Measurements from ENCODE around the gene DAW1. TPM values are rescaled to one million over a fixed set of nuclear protein-coding genes. Genes with fewer than 3 reads are reported as not detected.

The DAW1 gene
- total RNA-seq, 1 donor from 2014 or later = not detected

DNA sequence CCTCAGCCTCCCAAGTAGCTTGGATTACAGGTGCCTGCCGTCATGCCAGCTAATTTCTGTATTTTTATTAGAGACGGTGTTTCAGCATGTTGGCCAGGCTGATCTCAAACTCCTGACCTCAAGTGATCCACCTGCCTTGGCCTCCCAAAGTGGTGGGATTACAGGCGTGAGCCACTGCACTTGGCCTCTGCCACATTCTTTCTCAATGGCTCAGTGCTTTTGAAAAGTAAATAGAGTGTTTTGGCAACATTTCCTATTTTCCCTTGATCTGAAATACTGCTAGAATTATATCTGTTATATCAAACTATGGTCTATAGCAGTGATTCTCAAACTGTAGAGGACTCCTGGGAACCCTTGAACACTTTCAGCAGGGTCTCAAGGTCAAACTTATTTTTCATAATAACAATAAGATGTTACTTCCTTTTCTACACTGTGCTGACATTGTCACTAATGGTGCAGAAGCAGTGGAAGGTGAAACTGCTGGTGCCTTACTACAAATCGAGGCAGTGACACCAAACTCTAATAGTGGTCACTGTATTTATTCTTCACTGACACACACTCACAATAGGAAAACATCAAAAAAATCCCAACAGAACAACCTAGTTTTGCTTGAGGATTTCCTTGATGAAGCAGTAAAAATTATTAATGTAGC is 10.6 kb downstream of the DAW1 start:
- no peaks in the 10 kb centered on the region for H3K4me1 ChIP-seq
- H3K9me3 ChIP-seq = no peaks in the 10 kb centered on the region
- TF ChIP-seq CTCF (IDR thresholded peaks at IDR 0.05) = no peak
- intact Hi-C loops (cut with DNase I) = no loop called here
- no peak overlapping the region for H3K4me3 ChIP-seq
- ATAC-seq = peak; percentile 35
- no peak overlapping the region for H3K27ac ChIP-seq
- H3K27me3 ChIP-seq = no peaks in the 10 kb centered on the region
- no peaks in the 10 kb centered on the region for H3K36me3 ChIP-seq
- DNase-seq = no peak

DNA sequence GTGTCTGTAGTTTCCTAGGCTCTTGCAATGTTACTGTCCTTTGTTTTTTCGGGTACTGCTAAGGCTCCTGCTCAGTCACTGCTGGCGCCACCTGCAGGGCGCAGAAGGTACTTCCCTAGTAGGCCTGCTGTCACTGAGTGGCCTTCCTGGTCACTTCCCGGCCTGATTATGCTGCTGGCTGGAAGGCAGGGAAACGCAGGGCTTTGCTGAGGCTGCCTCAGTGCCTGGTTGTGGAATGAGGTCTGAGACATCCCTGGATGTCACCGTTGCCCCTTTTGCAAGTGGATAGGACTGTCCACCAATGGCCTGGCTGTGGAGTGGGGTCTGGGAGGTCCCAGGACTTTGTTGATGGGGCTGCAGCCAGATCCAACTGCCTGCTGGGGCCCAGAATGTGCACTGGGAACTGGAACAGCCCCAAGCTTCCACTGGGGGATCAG is 13.1 kb downstream of the DAW1 start:
- ATAC-seq (peak; percentile 97), DNase-seq (peak; percentile 89)
- TF ChIP-seq CTCF (IDR thresholded peaks at IDR 0.05) = peak; percentile 86
- Histone ChIP-seq H3K27ac (no peak overlapping the region), H3K4me3 (no peak overlapping the region), H3K9me3 (no peaks in the 10 kb centered on the region), H3K4me1 (no peaks in the 10 kb centered on the region), H3K27me3 (no peaks in the 10 kb centered on the region), H3K36me3 (no peaks in the 10 kb centered on the region)
- intact Hi-C loops (cut with DNase I) = no loop called here

- Histone ChIP-seq H3K27ac (no peak overlapping the region), H3K4me3 (no peak overlapping the region), H3K27me3 (no peaks in the 10 kb centered on the region), H3K36me3 (no peaks in the 10 kb centered on the region), H3K4me1 (no peaks in the 10 kb centered on the region), H3K9me3 (no peaks in the 10 kb centered on the region)
- no peak for TF ChIP-seq CTCF (IDR thresholded peaks at IDR 0.05)
- DNase-seq (no peak), ATAC-seq (peak; percentile 38)
- intact Hi-C loops (cut with DNase I) = no loop called here
Observed at GRCh38 chr2:227886149-227886548, 14.7 kb downstream of the DAW1 start.

DNA sequence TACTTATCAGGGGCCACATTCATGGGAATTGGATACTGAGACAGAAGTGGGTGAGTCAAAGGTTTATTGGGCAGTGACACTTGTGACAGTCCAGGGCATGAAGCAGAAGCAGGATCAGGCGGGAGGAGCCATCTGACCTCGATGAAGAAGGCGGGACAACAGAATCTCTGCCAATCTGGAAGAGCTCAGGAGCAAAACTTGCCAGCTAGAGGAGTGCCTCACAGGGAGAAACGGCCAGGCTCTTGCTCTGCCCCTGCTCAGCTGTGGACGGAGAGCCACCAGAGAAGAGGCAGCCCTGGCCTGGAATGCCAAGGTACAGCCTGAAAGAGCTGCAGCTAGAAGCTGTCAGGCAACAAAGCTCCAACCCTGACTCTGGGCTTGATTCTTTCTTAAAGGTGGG is 16.9 kb downstream of the DAW1 start:
- intact Hi-C loops (cut with DNase I) = no loop called here
- peak; percentile 64 for ATAC-seq
- no peak overlapping the region for H3K4me3 ChIP-seq
- DNase-seq = peak; percentile 58
- no peaks in the 10 kb centered on the region for H3K4me1 ChIP-seq
- H3K27ac ChIP-seq = no peak overlapping the region
- H3K27me3 ChIP-seq = no peaks in the 10 kb centered on the region
- H3K9me3 ChIP-seq = no peaks in the 10 kb centered on the region
- TF ChIP-seq CTCF (IDR thresholded peaks at IDR 0.05) = no peak
- H3K36me3 ChIP-seq = no peaks in the 10 kb centered on the region

- intact Hi-C loops (cut with DNase I) = no loop called here
- no peak for TF ChIP-seq CTCF (IDR thresholded peaks at IDR 0.05)
Observed at GRCh38 chr2:227889336-227889735, 17.9 kb downstream of the DAW1 start.

More at GRCh38 chr2:227889336-227889735, 17.9 kb downstream of the DAW1 start:
- Histone ChIP-seq H3K4me1 (no peaks in the 10 kb centered on the region), H3K27me3 (no peaks in the 10 kb centered on the region), H3K27ac (no peak overlapping the region), H3K4me3 (no peak overlapping the region), H3K36me3 (no peaks in the 10 kb centered on the region), H3K9me3 (no peaks in the 10 kb centered on the region)
- ATAC-seq (no peak), DNase-seq (no peak)
